CD4-positive, alpha-beta T cell (primary cell): ENCODE results near the gene RAB44. TPM values are rescaled to one million over a fixed set of nuclear protein-coding genes. Genes with fewer than 3 reads are reported as not detected.

Experiments
- ATAC-seq: fragments of 200-7000 bp; cut with Tn5 transposase; one replicate; pipeline ENCODE4 v1.10.0; 2022; ENCODE audit warnings: mild to moderate bottlenecking; ENCODE audit not compliant: poor library complexity
- CTCF ChIA-PET: fragments of 350-600 bp; sonication (Branson Sonifier 250); formaldehyde crosslinking; loops from one replicate; lab custom pipeline; 2021; ENCODE audit warnings: antibody characterized with exemption, inconsistent platforms; lab: Charles Lee
- POLR2A ChIA-PET: fragments of 350-600 bp; sonication (Branson Sonifier 250); formaldehyde crosslinking; loops from one replicate; lab custom pipeline; 2021; ENCODE audit warnings: antibody characterized with exemption, inconsistent platforms; lab: Charles Lee
- DNase-seq, 14 experiments: peaks; one replicate each; pipeline ENCODE4 v3.0.0-alpha.2; 2013 to 2020; ENCODE audit warnings: mixed read lengths in 2 of 14
- H3K27ac ChIP-seq, 2 donors: one replicate each; pipeline versions ENCODE4 v1.5.1 to v1.7.0; 2013; ENCODE audit warnings: low read length in 2 of 2, low read depth in 1 of 2, mild to moderate bottlenecking in 1 of 2
- H3K27me3 ChIP-seq, 2 experiments: 1 replicate in 1 of 2; 2 replicates in 1 of 2; pipeline versions ENCODE4 v1.6.1 to v1.7.0; 2013; ENCODE audit warnings: low read length in 2 of 2, control low read depth in 1 of 2, mild to moderate bottlenecking in 1 of 2, moderate library complexity in 1 of 2; ENCODE audit not compliant: insufficient read depth in 2 of 2, control insufficient read depth in 1 of 2
- H3K36me3 ChIP-seq: one replicate; pipeline ENCODE4 v1.6.1; 2013; ENCODE audit warnings: low read length, control low read depth; ENCODE audit not compliant: insufficient read depth
- H3K4me1 ChIP-seq: one replicate; pipeline ENCODE4 v1.6.1; 2013; ENCODE audit warnings: low read length, control low read depth; ENCODE audit not compliant: insufficient read depth
- H3K4me3 ChIP-seq: one replicate; pipeline ENCODE4 v1.5.1; 2013; ENCODE audit warnings: mild to moderate bottlenecking, low read length, moderate library complexity
- H3K9me3 ChIP-seq, 2 experiments: 1 replicate in 1 of 2; 2 replicates in 1 of 2; pipeline versions ENCODE4 v1.6.1 to v1.7.0; 2013; ENCODE audit warnings: low read length in 2 of 2, mild to moderate bottlenecking in 2 of 2, control low read depth in 1 of 2, moderate library complexity in 1 of 2; ENCODE audit not compliant: control insufficient read depth in 1 of 2, insufficient read depth in 1 of 2
- H3K27ac Mint-ChIP-seq: one replicate; pipeline ENCODE4 v1.8.0; 2020; ENCODE audit warnings: mixed read lengths
- H3K27me3 Mint-ChIP-seq: one replicate; pipeline ENCODE4 v1.8.0; 2021; ENCODE audit warnings: mixed read lengths
- H3K36me3 Mint-ChIP-seq: one replicate; pipeline ENCODE4 v1.8.0; 2021; ENCODE audit warnings: low read depth, mixed read lengths
- H3K4me1 Mint-ChIP-seq: one replicate; pipeline ENCODE4 v1.8.0; 2021; ENCODE audit warnings: low read depth, mixed read lengths
- H3K4me3 Mint-ChIP-seq: one replicate; pipeline ENCODE4 v1.8.0; 2020; ENCODE audit warnings: mild to moderate bottlenecking, mixed read lengths
- H3K9me3 Mint-ChIP-seq: one replicate; pipeline ENCODE4 v1.8.0; 2020; ENCODE audit warnings: mixed read lengths
- intact Hi-C, 2 experiments: fragments of 100-400 bp; cut with DNase I in 1 of 2; cut with micrococcal nuclease in 1 of 2; formaldehyde crosslinking; loops; one replicate each; pipeline versions ENCODE4 v1.15.1 to v1.9.0; 2023 to 2025; cut with DNase I, micrococcal nuclease
- total RNA-seq, 174 experiments: library from RNA in 2 of 174; stranded (reverse) in 2 of 174; gene quantifications; one replicate each; pipeline ENCODE4 v1.2.3 and lab custom pipeline; 2021 to 2026
- TF ChIP-seq, protein P1 (sequence below): fragments of 200-600 bp; IDR thresholded peaks from one replicate; pipeline ENCODE4 v1.8.0; 2022; ENCODE audit warnings: antibody characterized with exemption, mild to moderate bottlenecking

RAB44 gene
- total RNA-seq, 2 experiments from 2014 or later = 0.22 TPM

DNA sequence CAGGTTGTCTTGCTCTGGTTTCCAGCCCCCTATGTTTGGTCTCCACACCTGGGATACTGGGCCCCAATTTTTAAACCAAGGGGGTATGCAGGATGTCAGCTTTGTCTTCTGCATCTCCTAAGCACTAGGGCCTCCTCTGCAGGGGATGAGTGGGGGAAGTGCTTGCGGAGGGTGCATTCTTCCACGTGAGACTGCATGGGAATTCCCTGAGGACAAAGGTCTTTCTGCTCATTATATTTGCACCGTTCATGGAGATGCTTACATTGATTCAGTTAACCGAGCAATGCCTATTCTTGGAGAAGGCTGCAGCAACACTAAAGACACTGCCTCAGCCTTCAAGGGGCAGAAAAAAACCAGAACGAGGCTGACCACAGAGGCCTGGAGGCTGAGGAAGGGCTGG lies 45.4 kb downstream of the RAB44 start:
- TF ChIP-seq, protein P1, sequence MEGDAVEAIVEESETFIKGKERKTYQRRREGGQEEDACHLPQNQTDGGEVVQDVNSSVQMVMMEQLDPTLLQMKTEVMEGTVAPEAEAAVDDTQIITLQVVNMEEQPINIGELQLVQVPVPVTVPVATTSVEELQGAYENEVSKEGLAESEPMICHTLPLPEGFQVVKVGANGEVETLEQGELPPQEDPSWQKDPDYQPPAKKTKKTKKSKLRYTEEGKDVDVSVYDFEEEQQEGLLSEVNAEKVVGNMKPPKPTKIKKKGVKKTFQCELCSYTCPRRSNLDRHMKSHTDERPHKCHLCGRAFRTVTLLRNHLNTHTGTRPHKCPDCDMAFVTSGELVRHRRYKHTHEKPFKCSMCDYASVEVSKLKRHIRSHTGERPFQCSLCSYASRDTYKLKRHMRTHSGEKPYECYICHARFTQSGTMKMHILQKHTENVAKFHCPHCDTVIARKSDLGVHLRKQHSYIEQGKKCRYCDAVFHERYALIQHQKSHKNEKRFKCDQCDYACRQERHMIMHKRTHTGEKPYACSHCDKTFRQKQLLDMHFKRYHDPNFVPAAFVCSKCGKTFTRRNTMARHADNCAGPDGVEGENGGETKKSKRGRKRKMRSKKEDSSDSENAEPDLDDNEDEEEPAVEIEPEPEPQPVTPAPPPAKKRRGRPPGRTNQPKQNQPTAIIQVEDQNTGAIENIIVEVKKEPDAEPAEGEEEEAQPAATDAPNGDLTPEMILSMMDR = no peak
- POLR2A ChIA-PET = no interaction called here
- H3K4me3 Mint-ChIP-seq = no peak overlapping the region
- ATAC-seq = no peak
- intact Hi-C loops = no loop called here
- CTCF ChIA-PET = no interaction called here
- H3K9me3 Mint-ChIP-seq = no peaks in the 10 kb centered on the region
- H3K9me3 ChIP-seq = peaks cover 0 to 2% of the 10 kb centered on the region in 2 experiments
- no peaks in the 10 kb centered on the region for H3K36me3 Mint-ChIP-seq
- H3K36me3 ChIP-seq = no peaks in the 10 kb centered on the region
- peaks cover 19% of the 10 kb centered on the region for H3K4me1 ChIP-seq
- H3K27ac Mint-ChIP-seq = no peak overlapping the region
- no peaks in the 10 kb centered on the region for H3K27me3 Mint-ChIP-seq
- DNase-seq = no peak
- H3K4me3 ChIP-seq = no peak overlapping the region
- H3K4me1 Mint-ChIP-seq = no peaks in the 10 kb centered on the region
- no peak overlapping the region for H3K27ac ChIP-seq
- H3K27me3 ChIP-seq = no peaks in the 10 kb centered on the region

DNA sequence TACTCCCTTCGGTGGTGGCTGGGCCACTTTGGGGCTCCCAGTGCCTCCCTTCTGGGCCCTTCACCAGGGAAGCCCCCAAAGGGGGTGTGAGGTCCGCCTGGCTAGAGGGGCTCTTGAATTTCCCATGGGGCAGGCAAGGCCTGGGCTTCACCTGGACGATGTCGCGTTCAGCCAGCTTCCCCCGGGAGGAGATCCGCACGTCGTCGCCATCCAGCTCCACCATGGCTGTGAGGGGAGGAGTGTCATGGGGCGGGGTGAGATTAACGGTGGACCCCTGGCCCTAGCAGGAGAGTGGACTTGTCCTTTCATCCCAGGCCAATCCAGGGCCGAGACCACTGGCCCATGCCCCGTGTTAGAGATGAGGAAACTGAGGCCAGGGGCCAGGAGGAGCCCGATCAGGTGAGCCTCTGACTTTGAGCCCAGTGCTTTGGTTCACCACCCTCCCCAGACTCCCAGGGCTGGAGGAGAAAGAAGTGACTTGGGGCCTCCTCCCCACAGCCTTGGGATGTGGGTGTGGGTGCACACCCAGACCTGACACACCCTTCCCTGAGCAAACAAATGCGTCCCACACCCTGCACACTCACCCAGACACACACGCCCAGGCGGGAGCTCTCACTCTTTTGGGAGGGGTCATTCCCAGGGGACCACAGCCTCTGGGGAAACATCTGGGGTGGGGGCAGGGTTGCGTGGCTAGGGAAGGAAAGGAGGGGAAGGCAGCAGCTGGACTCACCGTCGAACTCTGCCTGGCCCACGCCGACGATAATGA lies 46.1 kb downstream of the RAB44 start:
- no peak for ATAC-seq
- no peaks in the 10 kb centered on the region for H3K4me1 Mint-ChIP-seq
- ChIA-PET CTCF (no interaction called here), POLR2A (no interaction called here)
- no peak for DNase-seq
- no peaks in the 10 kb centered on the region for H3K27me3 Mint-ChIP-seq
- TF ChIP-seq, protein P1 = no peak
- no peaks in the 10 kb centered on the region for H3K27me3 ChIP-seq
- H3K4me1 ChIP-seq = peaks cover 19% of the 10 kb centered on the region
- no peaks in the 10 kb centered on the region for H3K36me3 Mint-ChIP-seq
- no peaks in the 10 kb centered on the region for H3K36me3 ChIP-seq
- no peaks in the 10 kb centered on the region for H3K9me3 Mint-ChIP-seq
- no peak overlapping the region for H3K4me3 Mint-ChIP-seq
- no peak overlapping the region for H3K27ac Mint-ChIP-seq
- intact Hi-C loops = no loop called here
- H3K4me3 ChIP-seq = no peak overlapping the region
- no peak overlapping the region for H3K27ac ChIP-seq
- peaks cover 0 to 6% of the 10 kb centered on the region in 2 experiments for H3K9me3 ChIP-seq

DNA sequence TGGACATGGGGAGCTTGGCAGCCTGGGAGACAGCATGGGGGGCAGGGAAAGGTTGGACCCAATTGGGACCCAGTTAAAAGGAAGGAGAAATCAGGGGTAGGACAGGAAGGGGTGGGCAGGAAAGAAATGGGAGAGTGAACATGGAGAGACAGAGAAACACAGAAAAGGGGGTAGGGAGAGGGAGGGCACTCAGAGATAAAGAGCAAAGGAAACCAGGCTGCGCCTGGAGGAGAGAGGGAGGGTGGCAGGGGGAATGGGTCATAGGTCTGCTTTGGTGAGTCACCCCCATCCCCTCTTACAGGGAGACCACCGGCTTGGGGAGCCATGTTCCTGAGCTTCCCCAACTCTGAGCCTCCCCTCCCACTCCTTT lies 46.7 kb downstream of the RAB44 start:
- Histone ChIP-seq H3K4me1 (peaks cover 19% of the 10 kb centered on the region), H3K9me3 (peaks cover 0 to 9% of the 10 kb centered on the region in 2 experiments), H3K27me3 (no peaks in the 10 kb centered on the region), H3K27ac (no peak overlapping the region), H3K36me3 (no peaks in the 10 kb centered on the region), H3K4me3 (no peak overlapping the region)
- no peak overlapping the region for H3K4me3 Mint-ChIP-seq
- H3K9me3 Mint-ChIP-seq = no peaks in the 10 kb centered on the region
- no peak for DNase-seq
- H3K4me1 Mint-ChIP-seq = no peaks in the 10 kb centered on the region
- no peak for ATAC-seq
- H3K27me3 Mint-ChIP-seq = no peaks in the 10 kb centered on the region
- intact Hi-C loops = no loop called here
- no peak overlapping the region for H3K27ac Mint-ChIP-seq
- POLR2A ChIA-PET = no interaction called here
- CTCF ChIA-PET = no interaction called here
- TF ChIP-seq, protein P1 = no peak
- no peaks in the 10 kb centered on the region for H3K36me3 Mint-ChIP-seq
